Testis (tissue), 3 donors: ENCODE data around the gene ASF1B. TPM values are rescaled to one million over a fixed set of nuclear protein-coding genes. Genes with fewer than 3 reads are reported as not detected.

Experiments used
- DNase-seq: peaks from one replicate; pipeline ENCODE4 v3.0.0-alpha.2; 2019
- H3K27ac ChIP-seq, 2 donors: fragments of 200-600 bp; sonication (generic); one replicate each; pipeline ENCODE4 v1.5.1; 2019
- H3K27me3 ChIP-seq: fragments of 200-600 bp; sonication (generic); one replicate; pipeline ENCODE4 v1.5.1; 2019
- H3K36me3 ChIP-seq: fragments of 200-600 bp; sonication (generic); one replicate; pipeline ENCODE4 v1.5.1; 2017; ENCODE audit warnings: low read depth; ENCODE audit errors: missing control alignments
- H3K4me1 ChIP-seq: fragments of 200-600 bp; sonication (generic); one replicate; pipeline ENCODE4 v1.5.1; 2019
- H3K4me3 ChIP-seq, 2 donors: fragments of 200-600 bp; sonication (generic); one replicate each; pipeline ENCODE4 v1.5.1; 2017 to 2019
- H3K9me3 ChIP-seq: fragments of 200-600 bp; sonication (generic); one replicate; pipeline ENCODE4 v1.5.1; 2017
- CTCF ChIP-seq, 3 experiments: fragments of 450-650 bp in 2 of 3; fragments of 200-600 bp in 1 of 3; sonication (generic) in 1 of 3; IDR thresholded peaks; one replicate each; pipeline ENCODE4 v1.5.1; 2016 to 2019; ENCODE audit warnings: antibody characterized with exemption in 3 of 3, mild to moderate bottlenecking in 2 of 3, moderate library complexity in 1 of 3
- POLR2A ChIP-seq: fragments of 450-650 bp; IDR thresholded peaks from one replicate; pipeline ENCODE4 v1.6.1; 2017; ENCODE audit warnings: antibody characterized with exemption, mild to moderate bottlenecking, moderate library complexity
- WGBS, 2 donors: methylation state at CpG; one replicate each; pipeline ENCODE4 v1.1.5; 2018; 5-methylcytosine and 5-hydroxymethylcytosine counted together
- intact Hi-C: fragments of 100-400 bp; cut with DNase I; formaldehyde crosslinking; loops from one replicate; pipeline ENCODE4 v1.15.1; 2023; ENCODE audit warnings: low total_unique reads
- polyA plus RNA-seq: library from polyadenylated mRNA; stranded (reverse); fragments of 350-450 nt; fragmentation: Illumina TruSeq; extraction: RNeasy Lipid Tissue Mini Kit (QIAGEN cat#74804); gene quantifications from one replicate; pipeline ENCODE4 v1.2.3, GENCODE V29; 2014; ENCODE audit warnings: low read depth, low replicate concordance; ENCODE audit not compliant: insufficient read depth
- total RNA-seq, 2 donors: library from RNA; depleted of rRNA; stranded (reverse); fragments of >200 nt; gene quantifications; one replicate each; pipeline ENCODE4 v1.2.3, GENCODE V29; 2016

ASF1B gene
- total and polyA plus RNA-seq, 3 donors from 2014 or later: 31.5 to 55.2 (median 52.7) TPM

- peak; percentile 98 for DNase-seq
- TF ChIP-seq POLR2A (no peak), CTCF (IDR thresholded peaks at IDR 0.05) (no peak)
- H3K36me3 ChIP-seq: no peaks in the 10 kb centered on the region
- peak overlapping the region; percentile 84 for H3K27ac ChIP-seq
- H3K4me3 ChIP-seq: peak overlapping the region; percentile 67 to 86
- no peaks in the 10 kb centered on the region for H3K27me3 ChIP-seq
- WGBS, 2 donors: 0 to 1% methylated on average over 50 of the region's 50 CpGs
- peaks cover 13% of the 10 kb centered on the region for H3K4me1 ChIP-seq
- no peaks in the 10 kb centered on the region for H3K9me3 ChIP-seq
- intact Hi-C loops: no loop called here
Observed at GRCh38 chr19:14080887-14081796, 55.2 kb downstream of the ASF1B start.

GRCh38 chr19:14078411-14078810 lies 58.0 kb downstream of the ASF1B start:
- H3K9me3 ChIP-seq: no peaks in the 10 kb centered on the region
- no peak for DNase-seq
- intact Hi-C loops: loop anchor here (10.0 kb wide), 1 partner anchor 194 kb away; no protein-coding TSS in a partner anchor
- H3K4me1 ChIP-seq: peaks cover 17% of the 10 kb centered on the region
- no peak overlapping the region for H3K4me3 ChIP-seq
- TF ChIP-seq CTCF (IDR thresholded peaks at IDR 0.05): no peak
- TF ChIP-seq POLR2A: no peak
- 85% methylated on average over 2 of the region's 2 CpGs for WGBS, 2 donors
- H3K36me3 ChIP-seq: no peaks in the 10 kb centered on the region
- no peak overlapping the region for H3K27ac ChIP-seq
- H3K27me3 ChIP-seq: no peaks in the 10 kb centered on the region

- no peak for TF ChIP-seq CTCF (IDR thresholded peaks at IDR 0.05)
- no peak for TF ChIP-seq POLR2A
- H3K9me3 ChIP-seq: no peaks in the 10 kb centered on the region
- no peaks in the 10 kb centered on the region for H3K36me3 ChIP-seq
- peak overlapping the region; percentile 54 to 60 for H3K4me3 ChIP-seq
- 0 to 1% methylated on average over 21 to 41 of the region's 44 CpGs for WGBS, 2 donors
- no peak for DNase-seq
- peak overlapping the region; percentile 85 to 88 for H3K27ac ChIP-seq
- peaks cover 15% of the 10 kb centered on the region for H3K4me1 ChIP-seq
- H3K27me3 ChIP-seq: no peaks in the 10 kb centered on the region
- intact Hi-C loops: loop anchor here (10.0 kb wide), 1 partner anchor 189 kb away; no protein-coding TSS in a partner anchor
Observed at GRCh38 chr19:14073925-14074838, 62.2 kb downstream of the ASF1B start.

GRCh38 chr19:14073261-14073924 lies 63.0 kb downstream of the ASF1B start:
- no peaks in the 10 kb centered on the region for H3K27me3 ChIP-seq
- peak; percentile 80 for DNase-seq
- intact Hi-C loops: loop anchor here (10.0 kb wide), 1 partner anchor 189 kb away; no protein-coding TSS in a partner anchor
- peak overlapping the region; percentile 54 to 60 for H3K4me3 ChIP-seq
- WGBS, 2 donors: 0 to 1% methylated on average over 4 to 24 of the region's 106 CpGs
- H3K36me3 ChIP-seq: no peaks in the 10 kb centered on the region
- TF ChIP-seq CTCF (IDR thresholded peaks at IDR 0.05): peak; percentile 27 to 92 (median 52)
- TF ChIP-seq POLR2A: no peak
- no peaks in the 10 kb centered on the region for H3K9me3 ChIP-seq
- peaks cover 15% of the 10 kb centered on the region for H3K4me1 ChIP-seq
- H3K27ac ChIP-seq: peak overlapping the region; percentile 85 to 88
